Measurements from ENCODE around the gene ANAPC16.

- TF ChIP-seq, protein P1, sequence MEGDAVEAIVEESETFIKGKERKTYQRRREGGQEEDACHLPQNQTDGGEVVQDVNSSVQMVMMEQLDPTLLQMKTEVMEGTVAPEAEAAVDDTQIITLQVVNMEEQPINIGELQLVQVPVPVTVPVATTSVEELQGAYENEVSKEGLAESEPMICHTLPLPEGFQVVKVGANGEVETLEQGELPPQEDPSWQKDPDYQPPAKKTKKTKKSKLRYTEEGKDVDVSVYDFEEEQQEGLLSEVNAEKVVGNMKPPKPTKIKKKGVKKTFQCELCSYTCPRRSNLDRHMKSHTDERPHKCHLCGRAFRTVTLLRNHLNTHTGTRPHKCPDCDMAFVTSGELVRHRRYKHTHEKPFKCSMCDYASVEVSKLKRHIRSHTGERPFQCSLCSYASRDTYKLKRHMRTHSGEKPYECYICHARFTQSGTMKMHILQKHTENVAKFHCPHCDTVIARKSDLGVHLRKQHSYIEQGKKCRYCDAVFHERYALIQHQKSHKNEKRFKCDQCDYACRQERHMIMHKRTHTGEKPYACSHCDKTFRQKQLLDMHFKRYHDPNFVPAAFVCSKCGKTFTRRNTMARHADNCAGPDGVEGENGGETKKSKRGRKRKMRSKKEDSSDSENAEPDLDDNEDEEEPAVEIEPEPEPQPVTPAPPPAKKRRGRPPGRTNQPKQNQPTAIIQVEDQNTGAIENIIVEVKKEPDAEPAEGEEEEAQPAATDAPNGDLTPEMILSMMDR (IDR thresholded peaks at IDR 0.05) = no peak
- TF ChIP-seq POLR2AphosphoS5 (IDR thresholded peaks at IDR 0.05) = no peak
Observed at GRCh38 chr10:72233621-72234020, 17.8 kb downstream of the ANAPC16 start.
